B cell (primary cell): ENCODE data around the gene GASK1A.

Source experiments
- CTCF ChIP-seq: fragments of 200-600 bp; IDR thresholded peaks from one replicate; pipeline ENCODE4 v1.8.0; 2022; ENCODE audit warnings: antibody characterized with exemption, mild to moderate bottlenecking
- EZH2 ChIP-seq: IDR thresholded peaks from 2 replicates; pipeline ENCODE4 v1.6.1; 2012; ENCODE audit warnings: borderline replicate concordance, low read depth, mild to moderate bottlenecking, moderate library complexity, low read length; ENCODE audit not compliant: insufficient read depth, poor library complexity, severe bottlenecking

- no peak for TF ChIP-seq CTCF
- TF ChIP-seq EZH2, result no peak
Measured at GRCh38 chr3:43025423-43025822, 46.3 kb downstream of the GASK1A start.
